GM15510 (cell line): ENCODE data around the gene LYRM4.

Experiments
- POLR2A ChIP-seq: IDR thresholded peaks from 3 replicates; pipeline ENCODE4 v1.6.1; 2011; ENCODE audit warnings: borderline replicate concordance; ENCODE audit not compliant: insufficient read length; ENCODE audit errors: extremely low read depth

Gene LYRM4

DNA sequence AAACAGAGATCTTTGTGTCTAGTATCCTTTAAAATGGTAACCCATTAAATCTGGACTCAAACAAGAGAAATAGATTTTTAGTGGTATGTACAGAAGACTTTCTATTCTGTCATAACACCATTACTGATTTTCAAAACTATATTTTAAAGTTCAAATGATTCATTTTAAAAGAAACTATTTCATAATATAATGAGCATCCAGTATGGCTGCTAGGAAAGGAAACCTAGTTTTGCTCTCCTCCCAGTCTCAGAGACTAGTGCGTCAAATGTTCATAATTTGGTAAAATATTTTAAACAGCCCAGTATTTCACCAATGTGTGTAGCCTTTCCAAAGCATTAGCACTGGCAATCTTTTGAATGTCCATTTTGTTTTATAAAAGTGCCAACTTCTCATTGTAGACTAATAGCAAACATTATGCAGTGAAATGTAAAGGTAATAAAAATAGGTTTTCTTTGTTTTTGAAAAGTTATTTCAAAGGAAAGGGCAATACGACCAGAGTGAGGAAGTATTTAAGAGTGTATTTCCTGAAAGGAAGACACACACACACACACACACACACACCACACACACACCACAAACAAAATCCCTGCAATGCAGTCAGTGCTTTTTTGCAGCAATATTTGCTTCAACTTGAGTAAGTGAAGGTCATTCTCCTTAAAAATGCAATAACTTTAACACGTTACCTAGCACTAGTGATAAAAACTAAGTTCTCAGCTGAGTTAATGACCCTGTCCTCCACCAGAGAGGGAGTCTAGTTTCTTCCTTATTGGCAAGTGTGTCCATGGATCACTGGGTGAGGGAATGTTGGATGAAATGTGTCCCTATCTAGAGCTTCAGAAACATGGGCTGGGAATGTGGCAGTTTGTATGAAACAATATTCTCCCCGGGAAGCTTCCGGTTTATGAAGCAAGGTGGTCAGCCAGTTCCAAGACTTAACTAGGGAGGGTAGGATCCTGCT is 171.0 kb downstream of the LYRM4 start:
- TF ChIP-seq POLR2A: no peak

DNA sequence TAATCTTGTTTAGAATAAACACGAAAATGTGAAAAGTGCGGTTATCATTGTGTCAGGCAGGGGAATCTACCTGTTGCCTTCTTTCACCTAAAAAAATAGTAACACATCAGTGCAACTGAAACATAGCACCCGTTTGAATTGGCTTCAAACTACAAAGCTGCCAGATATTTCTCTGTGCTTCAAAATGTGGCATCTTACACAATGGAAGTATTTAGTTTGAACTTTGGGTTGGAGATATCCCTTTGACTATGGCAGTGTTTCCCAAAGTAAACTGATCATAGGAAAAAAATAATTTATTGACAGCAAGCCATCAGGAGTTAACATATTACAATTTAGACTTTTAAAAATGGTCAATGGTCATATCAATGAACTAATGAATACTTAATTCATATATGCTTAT is 172.0 kb downstream of the LYRM4 start:
- no peak for TF ChIP-seq POLR2A

- TF ChIP-seq POLR2A: no peak
Observed at GRCh38 chr6:5087389-5087788, 173.4 kb downstream of the LYRM4 start.

- no peak for TF ChIP-seq POLR2A
Observed at GRCh38 chr6:5086294-5086890, 174.4 kb downstream of the LYRM4 start.

DNA sequence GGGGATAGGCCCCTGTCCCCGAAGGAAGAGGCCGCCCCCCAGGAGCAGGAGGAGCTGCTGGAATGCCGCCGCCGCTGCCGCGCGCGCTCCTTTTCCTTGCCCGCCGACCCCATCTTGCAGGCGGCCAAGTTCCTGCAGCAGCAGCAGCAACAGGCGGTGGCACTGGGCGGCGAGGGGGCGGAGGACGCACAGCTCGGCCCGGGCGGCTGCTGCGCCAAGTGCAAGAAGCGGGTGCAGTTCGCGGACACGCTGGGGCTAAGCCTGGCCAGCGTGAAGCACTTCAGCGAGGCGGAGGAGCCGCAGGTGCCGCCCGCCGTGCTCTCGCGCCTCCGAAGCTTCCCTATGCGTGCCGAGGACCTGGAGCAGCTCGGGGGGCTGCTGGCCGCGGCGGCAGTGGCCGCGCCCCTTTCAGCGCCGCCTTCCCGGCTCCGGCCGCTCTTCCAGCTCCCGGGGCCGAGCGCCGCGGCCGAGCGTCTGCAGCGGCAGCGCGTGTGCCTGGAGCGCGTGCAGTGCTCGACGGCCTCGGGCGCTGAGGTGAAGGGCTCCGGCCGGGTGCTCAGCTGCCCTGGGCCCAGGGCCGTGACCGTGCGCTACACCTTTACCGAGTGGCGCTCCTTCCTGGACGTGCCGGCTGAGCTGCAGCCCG is 175.0 kb downstream of the LYRM4 start:
- no peak for TF ChIP-seq POLR2A

GRCh38 chr6:5084781-5085647 is 175.7 kb downstream of the LYRM4 start, which contains the start of gene PPP1R3G:
TSS of gene PPP1R3G (plus strand) at chr6:5085341. CDS start at chr6:5085486, 145 bp downstream.
- no peak for TF ChIP-seq POLR2A

- TF ChIP-seq POLR2A: no peak
Observed at GRCh38 chr6:5084360-5084780, 176.4 kb downstream of the LYRM4 start.

- TF ChIP-seq POLR2A: no peak
Observed at GRCh38 chr6:5083813-5084359, 176.9 kb downstream of the LYRM4 start.

DNA sequence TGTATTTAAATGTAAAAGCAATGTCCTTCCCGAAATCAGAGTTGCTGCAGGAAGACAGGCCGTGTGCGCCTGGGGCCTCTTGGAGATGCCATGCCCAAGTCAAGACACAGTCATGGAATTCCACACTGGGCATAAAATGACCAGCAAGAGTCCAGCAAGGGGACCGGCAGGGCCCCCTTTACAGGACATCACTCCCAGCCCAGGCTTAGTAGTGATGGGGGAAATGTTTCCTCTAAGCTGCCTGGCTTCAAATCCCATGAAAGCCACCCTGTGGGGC is 177.5 kb downstream of the LYRM4 start:
- no peak for TF ChIP-seq POLR2A

DNA sequence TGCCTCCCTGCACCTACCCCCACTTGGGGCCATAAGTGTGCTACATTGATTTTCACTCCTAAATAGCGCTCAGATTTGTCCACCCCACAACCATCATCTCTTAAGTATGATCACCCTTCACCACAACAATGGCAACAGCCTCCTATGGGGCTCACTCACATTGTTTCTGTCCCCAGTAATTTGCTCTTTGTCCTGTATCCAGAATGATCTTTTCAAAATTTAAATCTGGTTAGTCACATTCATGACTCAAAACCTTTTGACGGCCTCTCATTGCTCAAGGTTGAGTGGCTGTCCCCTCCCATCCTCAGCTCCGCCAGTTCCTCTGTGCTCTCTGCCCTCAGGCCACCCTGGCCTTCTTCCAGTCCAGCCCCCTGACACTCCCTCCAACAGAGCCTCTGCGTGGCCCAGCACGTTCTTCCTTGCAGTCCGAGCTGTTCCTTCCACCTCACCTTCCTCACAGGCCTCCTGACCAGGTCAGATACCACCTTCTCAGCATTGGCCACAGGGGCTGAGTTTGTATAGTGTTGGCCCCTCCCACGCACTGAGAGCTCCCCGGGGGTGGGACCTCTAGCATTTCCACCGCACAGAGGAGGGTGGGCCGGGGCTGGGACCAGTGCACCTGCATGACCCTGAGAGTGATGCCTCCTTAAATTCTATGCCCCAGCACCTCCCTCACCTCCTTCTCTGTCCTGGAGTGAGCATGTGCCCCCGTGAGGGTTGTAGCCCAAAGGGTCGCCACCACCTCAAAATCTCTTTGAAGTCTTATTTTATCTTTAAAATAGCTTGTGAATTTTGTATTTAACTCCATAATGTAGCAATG is 178.1 kb downstream of the LYRM4 start:
- TF ChIP-seq POLR2A: no peak

DNA sequence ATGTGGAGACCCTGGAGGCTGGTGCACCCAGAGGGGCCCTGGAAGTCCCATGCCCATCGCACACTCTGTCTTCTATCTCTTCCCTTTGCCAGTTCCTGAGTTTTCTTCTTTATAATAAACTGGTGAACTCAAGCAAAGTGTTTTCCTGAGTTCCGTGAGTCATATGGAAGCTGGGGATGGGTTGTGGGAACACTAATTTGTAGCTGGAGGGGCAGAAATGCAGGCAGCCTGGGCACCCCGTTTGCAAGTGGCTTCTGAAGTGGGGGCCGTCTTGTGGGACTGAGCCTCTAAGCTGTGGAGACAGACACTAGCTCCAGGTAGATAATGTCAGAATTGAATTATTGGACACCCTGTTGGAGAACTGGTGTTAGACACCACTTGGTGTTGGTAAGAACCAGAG is 178.8 kb downstream of the LYRM4 start:
- TF ChIP-seq POLR2A: no peak

DNA sequence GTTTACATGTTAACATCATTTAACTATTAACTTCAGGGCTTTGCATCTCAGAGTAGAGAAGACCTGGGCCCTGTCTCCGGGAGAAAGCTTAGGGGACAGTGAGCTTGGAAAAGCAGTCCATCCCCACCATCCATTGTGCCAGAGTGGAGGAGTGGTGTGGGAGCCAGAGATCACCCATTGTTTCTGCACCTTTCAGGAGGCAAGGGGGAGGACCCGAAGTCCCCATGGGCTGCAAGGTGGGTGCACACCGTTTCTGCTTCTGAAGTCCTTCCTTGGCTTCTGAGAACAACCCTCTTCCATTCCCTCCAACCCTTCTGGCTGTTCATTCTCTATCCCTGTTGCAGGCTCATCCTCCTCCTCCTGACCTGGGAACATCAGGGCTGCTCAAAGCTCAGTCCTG is 179.6 kb downstream of the LYRM4 start:
- no peak for TF ChIP-seq POLR2A

- TF ChIP-seq POLR2A: no peak
Observed at GRCh38 chr6:5080574-5080973, 180.2 kb downstream of the LYRM4 start.

DNA sequence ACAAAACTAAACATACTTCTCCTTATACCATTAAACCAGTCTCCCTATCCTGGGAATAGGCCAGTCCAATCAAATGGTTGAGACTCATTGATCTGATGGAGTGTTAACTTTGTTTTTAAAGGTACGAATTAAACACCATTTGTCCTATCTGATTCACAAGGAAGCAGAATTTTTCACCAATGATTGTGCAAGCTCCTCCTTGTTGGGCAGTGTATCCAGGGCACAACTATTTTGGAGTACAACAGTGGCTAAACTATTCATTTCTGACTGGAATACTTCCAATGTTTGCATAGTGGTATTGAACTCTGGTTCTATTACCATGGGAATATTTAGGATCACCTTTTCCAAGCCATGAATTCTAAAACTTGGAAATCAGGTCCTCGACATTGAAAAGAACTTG is 181.1 kb downstream of the LYRM4 start:
- TF ChIP-seq POLR2A: no peak

DNA sequence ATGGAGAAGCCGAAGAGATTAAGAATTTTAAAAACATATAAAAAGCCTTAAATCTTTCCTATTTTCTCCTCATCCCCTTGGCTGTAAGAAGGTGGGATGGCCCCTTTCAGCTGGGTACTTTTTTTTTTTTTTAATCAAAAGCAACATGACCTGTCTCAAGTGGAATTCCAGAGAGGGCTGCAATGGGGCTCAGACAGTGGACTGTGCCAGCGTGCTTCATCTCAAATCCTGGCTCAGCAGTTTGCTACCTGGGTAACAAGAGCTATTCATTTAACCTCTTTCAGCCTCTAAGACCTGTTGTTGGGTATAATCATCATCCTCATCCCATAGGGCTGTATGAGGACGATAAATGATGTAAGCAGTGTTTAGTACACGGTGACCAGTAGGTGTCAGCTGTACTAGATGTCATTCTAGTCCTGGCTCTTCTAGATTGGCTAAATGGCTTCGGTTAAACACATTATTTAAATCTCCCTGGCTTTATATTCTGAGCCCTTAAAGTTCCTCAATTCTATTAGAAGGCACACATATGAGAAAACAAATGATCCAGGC is 182.6 kb downstream of the LYRM4 start:
- TF ChIP-seq POLR2A: no peak
